Endothelial cell of umbilical vein (primary cell): ENCODE results near the gene MED29. TPM values are rescaled to one million over a fixed set of nuclear protein-coding genes. Genes with fewer than 3 reads are reported as not detected.

Source experiments
- BruUV-seq: library from RNA; stranded (reverse); fragments of 400-500 nt; replicated peaks from 2 replicates; lab custom pipeline; 2021; lab: Mats Ljungman, UMichigan
- CTCF ChIA-PET: fragments of 300-600, 350-600 bp; sonication (Branson Sonifier 250); formaldehyde crosslinking; loops from one replicate; lab custom pipeline; 2021; ENCODE audit warnings: antibody characterized with exemption, inconsistent platforms; lab: Charles Lee
- POLR2A ChIA-PET: fragments of 300-600, 350-600 bp; sonication (Branson Sonifier 250); formaldehyde crosslinking; loops from one replicate; lab custom pipeline; 2021; ENCODE audit warnings: antibody characterized with exemption, inconsistent platforms; lab: Charles Lee
- DNase-seq: peaks from one replicate; pipeline ENCODE4 v3.0.0-alpha.2; 2011; ENCODE audit warnings: low read depth, low spot score
- FAIRE-seq: peaks from 2 replicates; lab custom pipeline; 2011; peaks lifted over from hg19 to GRCh38; lab: Jason Lieb, UNC
- H2AFZ ChIP-seq: 2 replicates; pipeline ENCODE4 v1.6.0; 2012; ENCODE audit warnings: low read depth, low read length, control low read depth, inconsistent platforms
- H3K27ac ChIP-seq: 2 replicates; pipeline ENCODE4 v1.5.1; 2011; ENCODE audit warnings: low read depth, mild to moderate bottlenecking, control low read depth, low read length, moderate library complexity; ENCODE audit not compliant: insufficient read depth
- H3K27me3 ChIP-seq, 2 experiments: 2 replicates each; pipeline versions ENCODE4 v1.6.0 to v1.6.1; 2011; ENCODE audit warnings: low read length in 2 of 2, mixed read lengths in 1 of 2; ENCODE audit not compliant: control insufficient read depth in 2 of 2, insufficient read depth in 2 of 2
- H3K36me3 ChIP-seq, 2 experiments: 2 replicates in 1 of 2; 3 replicates in 1 of 2; pipeline ENCODE4 v1.5.1; 2011; ENCODE audit warnings: low read length in 2 of 2, mild to moderate bottlenecking in 1 of 2, moderate library complexity in 1 of 2; ENCODE audit not compliant: control insufficient read depth in 2 of 2, insufficient read depth in 2 of 2; ENCODE audit errors: extremely low read depth in 1 of 2
- H3K4me1 ChIP-seq: 3 replicates; pipeline ENCODE4 v1.5.1; 2011; ENCODE audit warnings: mild to moderate bottlenecking, low read length; ENCODE audit not compliant: control insufficient read depth, insufficient read depth; ENCODE audit errors: extremely low read depth
- H3K4me2 ChIP-seq: 2 replicates; pipeline ENCODE4 v1.6.1; 2011; ENCODE audit warnings: low read length, control low read depth, mixed read lengths; ENCODE audit not compliant: insufficient read depth
- H3K4me3 ChIP-seq, 3 experiments: fragments of 200-600 bp in 1 of 3; sonication (generic), shearing (Covaris generic) in 1 of 3; replicated peaks in 1 of 3; 2 replicates each; pipeline ENCODE4 v1.5.1; 2011 to 2016; ENCODE audit warnings: control low read depth in 3 of 3, low read length in 3 of 3, mild to moderate bottlenecking in 2 of 3, inconsistent platforms in 1 of 3, low read depth in 1 of 3, moderate library complexity in 1 of 3; ENCODE audit not compliant: insufficient read depth in 1 of 3
- H3K79me2 ChIP-seq: 2 replicates; pipeline ENCODE4 v1.6.0; 2012; ENCODE audit warnings: low read length, inconsistent platforms; ENCODE audit not compliant: control insufficient read depth, insufficient read depth
- H3K9ac ChIP-seq: replicated peaks from 2 replicates; pipeline ENCODE3; 2011; ENCODE audit warnings: low read length, control low read depth; ENCODE audit not compliant: insufficient read depth; ENCODE audit errors: extremely low read depth
- H3K9me1 ChIP-seq: replicated peaks from 3 replicates; pipeline ENCODE4 v1.6.0; 2011; ENCODE audit warnings: mild to moderate bottlenecking, low read length; ENCODE audit not compliant: control insufficient read depth, insufficient read depth; ENCODE audit errors: extremely low read depth
- H3K9me3 ChIP-seq: replicated peaks from 2 replicates; pipeline ENCODE4 v1.5.1; 2012; ENCODE audit warnings: low read length, inconsistent platforms; ENCODE audit not compliant: control insufficient read depth, insufficient read depth
- H4K20me1 ChIP-seq: replicated peaks from 2 replicates; pipeline ENCODE3; 2011; ENCODE audit warnings: mild to moderate bottlenecking, low read length; ENCODE audit not compliant: control insufficient read depth, insufficient read depth; ENCODE audit errors: extremely low read depth
- CTCF ChIP-seq, 2 donors: IDR thresholded peaks; 1 replicate in 1 of 2; 2 replicates in 1 of 2; pipeline ENCODE4 v1.5.1; 2011; ENCODE audit warnings: low read length in 2 of 2, mild to moderate bottlenecking in 2 of 2, moderate library complexity in 2 of 2, control low read depth in 1 of 2, inconsistent platforms in 1 of 2, low read depth in 1 of 2; ENCODE audit not compliant: insufficient read depth in 1 of 2; ENCODE audit errors: extremely low read depth in 1 of 2
- EZH2 ChIP-seq: IDR thresholded peaks from 2 replicates; pipeline ENCODE4 v1.6.1; 2012; ENCODE audit warnings: borderline replicate concordance, low read depth, mild to moderate bottlenecking, moderate library complexity, low read length, inconsistent platforms; ENCODE audit not compliant: severe bottlenecking
- FOS ChIP-seq: IDR thresholded peaks from 2 replicates; pipeline ENCODE4 v1.6.1; 2011; ENCODE audit warnings: mild to moderate bottlenecking, low read length, moderate library complexity, borderline replicate concordance; ENCODE audit not compliant: insufficient read depth
- GATA2 ChIP-seq: IDR thresholded peaks from 2 replicates; pipeline ENCODE4 v1.7.0; 2011; ENCODE audit warnings: low read depth, mild to moderate bottlenecking, moderate library complexity, mixed read lengths, low read length; ENCODE audit not compliant: insufficient read length, insufficient read depth
- JUN ChIP-seq: IDR thresholded peaks from 2 replicates; pipeline ENCODE4 v1.6.1; 2011; ENCODE audit warnings: borderline replicate concordance, low read depth; ENCODE audit not compliant: insufficient read length, insufficient read depth
- MAX ChIP-seq: IDR thresholded peaks from 2 replicates; pipeline ENCODE4 v1.6.1; 2011; ENCODE audit not compliant: insufficient read depth, insufficient read length
- MYC ChIP-seq: IDR thresholded peaks from one replicate; pipeline ENCODE4 v1.6.1; 2011; ENCODE audit warnings: mild to moderate bottlenecking, low read depth, low read length
- POLR2A ChIP-seq: IDR thresholded peaks from 2 replicates; pipeline ENCODE4 v1.6.1; 2012; ENCODE audit warnings: low read depth, mild to moderate bottlenecking, control low read depth, low read length
- POLR2AphosphoS5 ChIP-seq: IDR thresholded peaks from 2 replicates; pipeline ENCODE4 v1.6.1; 2012; ENCODE audit warnings: low read depth, mild to moderate bottlenecking, control low read depth, low read length, moderate library complexity; ENCODE audit not compliant: insufficient read depth
- dilution Hi-C: fragments of 300-500 bp; cut with MboI; formaldehyde crosslinking; loops from one replicate; pipeline ENCODE4 v1.15.0; 2019; ENCODE audit warnings: low sequenced_read_pairs; ENCODE audit not compliant: extremely low pct_ligation_motif_present
- intact Hi-C: fragments of 100-400 bp; cut with micrococcal nuclease; formaldehyde crosslinking; loops from one replicate; pipeline ENCODE4 v1.10.0; 2022
- polyA plus RNA-seq, 4 experiments: library from polyadenylated mRNA; depleted of rRNA in 3 of 4; stranded (reverse) in 3 of 4; unstranded in 1 of 4; fragments of >200 nt; gene quantifications; 2 replicates each; pipeline versions ENCODE4 v1.2.1 to v1.2.3, GENCODE V29; 2011 to 2012; ENCODE audit warnings: missing spikeins in 1 of 4
- total RNA-seq: library from RNA; stranded (reverse); gene quantifications from 2 replicates; pipeline ENCODE4 v1.2.3, GENCODE V29; 2021

The MED29 gene
- total and polyA plus RNA-seq, 2 donors (not counting 3 experiments of a cell fraction or from before 2014, with no cell fraction given), result 25.5 to 50.4 TPM

GRCh38 chr19:39434123-39435076, 43.2 kb downstream of the MED29 start:
- ChIA-PET POLR2A (interaction anchor here (0.6 to 1.7 kb wide), 5 partner anchors 10 to 43 kb away, joined by 3 to 18 read pairs (median 9); partner anchors contain the start of gene PLEKHG2), CTCF (interaction anchor here (1.5 to 1.8 kb wide), 3 partner anchors 20 to 36 kb away, joined by 6 to 13 read pairs (median 9); partner anchors contain the start of gene PLEKHG2)
- intact Hi-C loops, result loop anchor here (5.0 kb wide), 1 partner anchor 92 kb away; the partner anchor contains the start of gene SAMD4B
- Histone ChIP-seq H2AFZ (no peak overlapping the region), H3K36me3 (peaks cover 11 to 16% of the 10 kb centered on the region in 2 experiments), H3K27me3 (no peaks in the 10 kb centered on the region), H3K4me1 (peaks cover 29% of the 10 kb centered on the region), H3K4me3 (peak overlapping the region; percentile 96), H3K9me1 (no peaks in the 10 kb centered on the region), H3K4me2 (peak overlapping the region; percentile 84), H4K20me1 (no peaks in the 10 kb centered on the region), H3K27ac (peak overlapping the region; percentile 96), H3K79me2 (peaks cover 31% of the 10 kb centered on the region), H3K9me3 (no peaks in the 10 kb centered on the region), H3K9ac (peak overlapping the region; percentile 100)
- TF ChIP-seq CTCF (IDR thresholded peaks at IDR 0.05; ENCODE audit: extremely low read depth in 1 of 2, insufficient read depth in 1 of 2, low read depth in 1 of 2, low read length in 2 of 2), result no peak
- no peak for TF ChIP-seq GATA2
- no peak for TF ChIP-seq FOS
- no peak for TF ChIP-seq POLR2AphosphoS5
- TF ChIP-seq EZH2, result no peak
- TF ChIP-seq JUN, result no peak
- TF ChIP-seq MYC, result no peak
- TF ChIP-seq MAX, result no peak
- TF ChIP-seq POLR2A, result no peak
- no peak for FAIRE-seq
- BruUV-seq, result TSS peak; percentile 42
- dilution Hi-C loops, result no loop called here
- DNase-seq, result no peak
